COR-L47 (cell line): ENCODE results near the gene ADGRV1.
"Not testable (repeated sequence)": the region's sequence is repeated elsewhere in the genome, so short reads cannot be mapped to it uniquely, and the experiment has no call there.

ENCODE experiments used
- DNase-seq: peaks from one replicate; lab custom pipeline; 2025; lab: John Stamatoyannopoulos, UW

The ADGRV1 gene

DNA sequence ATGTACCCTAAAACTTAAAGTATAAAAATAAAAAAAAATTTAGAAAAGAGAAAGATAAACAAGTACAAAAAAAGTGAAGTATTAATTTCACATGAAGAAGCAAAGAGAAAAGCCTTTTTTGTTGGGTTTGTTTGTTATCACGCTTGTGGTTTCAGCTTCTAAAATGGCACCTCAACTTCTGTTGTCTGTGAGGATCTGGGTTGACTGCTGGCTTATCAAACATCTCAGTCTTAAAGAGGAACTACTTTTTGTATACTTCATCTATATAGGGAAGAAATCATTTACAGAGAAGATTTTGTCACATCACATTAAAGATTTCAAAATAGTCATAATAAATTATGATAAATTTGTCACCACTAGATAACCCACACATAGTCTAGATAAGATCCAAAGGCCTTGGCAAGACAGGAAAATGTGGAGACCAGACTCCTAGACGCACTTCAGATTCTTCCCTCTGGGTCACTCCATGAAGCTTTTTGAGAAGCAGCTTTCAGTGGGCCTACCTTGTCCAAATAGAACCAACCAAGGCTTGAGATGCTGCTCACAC is 8.8 kb upstream of the ADGRV1 start:
- DNase-seq = no peak

DNA sequence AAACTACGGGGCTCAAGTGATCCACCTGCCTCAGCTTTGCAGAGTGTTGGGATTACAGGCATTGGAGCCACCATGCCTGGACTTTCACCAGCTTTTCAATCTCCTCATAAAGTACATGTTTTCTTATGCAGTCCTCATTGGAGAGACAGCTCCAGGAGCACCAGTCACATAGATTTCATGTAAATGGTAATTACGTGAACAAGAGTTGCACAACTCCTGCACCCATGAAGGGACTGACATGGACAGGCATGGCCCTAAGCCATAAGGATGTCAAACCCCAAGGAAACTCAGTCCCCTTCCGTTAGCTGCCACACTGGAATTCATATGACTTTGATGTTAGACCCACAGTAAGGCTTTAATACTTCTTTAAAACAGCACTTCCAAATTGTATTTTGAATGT is 7.6 kb upstream of the ADGRV1 start:
- no peak for DNase-seq

DNA sequence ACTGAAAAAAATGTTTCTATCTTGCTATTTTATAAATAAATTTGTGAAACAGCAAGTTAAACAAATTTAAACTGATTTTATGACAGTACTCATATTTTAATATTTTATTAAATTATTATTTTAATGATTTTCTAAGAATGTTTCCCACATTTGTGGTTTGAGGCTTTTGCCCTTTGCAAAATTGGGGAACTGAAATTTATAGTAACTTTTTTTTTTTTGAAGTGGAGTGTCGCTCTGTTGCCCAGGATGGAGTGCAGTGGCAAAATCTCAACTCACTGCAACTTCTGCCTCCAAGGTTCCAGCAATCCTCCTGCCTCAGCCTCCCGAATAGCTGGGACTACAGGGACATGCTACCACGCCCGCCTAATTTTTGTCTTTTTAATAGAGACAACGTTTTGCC is 7.2 kb upstream of the ADGRV1 start:
- no peak for DNase-seq

DNA sequence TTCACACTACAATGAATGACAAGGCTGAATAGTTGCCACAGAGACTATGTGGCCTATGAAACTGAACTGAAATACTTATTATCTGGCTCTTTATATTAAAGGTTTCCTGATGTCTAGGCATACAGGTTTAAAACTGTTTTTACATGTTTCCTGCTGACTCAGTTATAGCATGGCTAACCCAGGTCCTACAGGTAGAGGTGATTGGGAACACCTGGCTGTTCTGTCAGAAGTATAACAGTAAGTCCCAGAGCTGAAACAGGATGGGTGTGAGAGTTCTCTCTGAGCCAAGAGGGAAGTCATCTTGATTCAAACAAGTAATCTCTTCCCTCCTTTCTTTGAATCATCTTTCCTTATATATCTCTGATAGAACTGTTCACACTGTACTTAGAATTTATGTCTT is 4.9 kb upstream of the ADGRV1 start:
- DNase-seq = no peak

DNA sequence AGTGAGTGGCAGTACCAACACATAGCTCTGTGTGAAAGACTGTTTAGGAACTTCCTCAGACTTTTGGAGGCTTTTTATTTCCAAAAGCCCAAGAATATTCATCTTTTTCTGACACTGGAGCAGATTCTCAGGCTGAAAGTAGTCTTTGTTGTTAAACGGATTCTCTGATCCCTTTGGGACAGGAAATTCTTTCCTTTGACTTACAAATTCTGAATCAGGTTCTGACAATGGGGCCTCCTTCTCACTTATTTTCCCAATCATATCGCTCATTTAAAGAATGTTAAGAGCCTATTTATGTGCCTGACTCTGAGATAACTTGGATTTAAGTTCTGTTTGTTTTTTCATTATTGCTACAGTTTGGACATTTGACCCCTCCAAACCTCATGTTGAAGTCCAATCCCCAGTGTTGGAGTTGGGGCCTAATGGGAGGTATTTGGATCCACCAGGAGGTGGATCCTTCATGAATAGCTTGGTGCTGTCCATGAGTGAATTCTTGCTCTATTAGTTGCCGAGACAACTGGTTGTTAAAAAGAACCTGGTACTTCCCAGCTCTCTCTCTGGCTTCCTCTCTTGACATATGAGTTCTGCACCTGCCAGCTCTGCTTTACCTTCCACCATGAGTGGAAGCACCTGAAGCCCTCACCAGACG is 4.1 kb upstream of the ADGRV1 start:
- no peak for DNase-seq

DNA sequence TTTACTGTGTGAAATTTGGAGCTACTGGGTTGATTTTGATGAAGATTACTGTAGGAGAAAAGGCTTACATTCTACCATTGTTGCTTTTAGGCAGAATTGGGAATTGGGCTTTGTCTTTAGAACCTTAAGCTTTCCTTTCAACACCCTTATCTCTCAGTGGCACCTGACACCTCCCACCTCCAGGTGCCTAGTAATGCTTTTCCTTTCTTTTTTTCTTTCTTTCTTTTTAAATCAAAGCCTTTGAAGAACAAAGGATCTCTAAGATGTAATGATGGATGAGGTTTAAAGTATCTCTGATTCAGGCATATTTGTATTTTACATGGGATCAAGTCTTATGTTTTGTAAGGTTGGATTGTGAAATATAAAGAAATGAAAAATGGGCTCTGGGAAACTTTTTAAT is 2.9 kb upstream of the ADGRV1 start:
- DNase-seq = no peak

DNA sequence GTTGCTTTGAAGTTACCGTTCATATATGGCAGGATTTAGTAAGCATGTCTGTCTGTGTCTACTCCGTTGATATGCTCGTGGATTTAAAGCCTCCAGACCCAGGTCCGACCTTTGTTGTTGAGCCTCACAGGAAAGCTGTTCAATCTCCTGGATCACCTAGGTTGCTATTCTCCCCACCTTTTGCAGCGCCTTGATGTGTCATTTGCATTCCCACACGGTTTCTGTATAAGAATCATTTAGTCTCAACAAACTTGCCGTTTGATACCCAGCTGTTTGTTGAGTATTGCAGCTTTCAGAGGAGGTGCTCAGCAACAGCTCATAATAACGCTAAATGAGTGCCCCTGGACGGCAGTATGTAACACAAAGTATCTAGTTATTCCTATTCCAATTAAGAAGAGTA is 1.2 kb upstream of the ADGRV1 start:
- no peak for DNase-seq

DNA sequence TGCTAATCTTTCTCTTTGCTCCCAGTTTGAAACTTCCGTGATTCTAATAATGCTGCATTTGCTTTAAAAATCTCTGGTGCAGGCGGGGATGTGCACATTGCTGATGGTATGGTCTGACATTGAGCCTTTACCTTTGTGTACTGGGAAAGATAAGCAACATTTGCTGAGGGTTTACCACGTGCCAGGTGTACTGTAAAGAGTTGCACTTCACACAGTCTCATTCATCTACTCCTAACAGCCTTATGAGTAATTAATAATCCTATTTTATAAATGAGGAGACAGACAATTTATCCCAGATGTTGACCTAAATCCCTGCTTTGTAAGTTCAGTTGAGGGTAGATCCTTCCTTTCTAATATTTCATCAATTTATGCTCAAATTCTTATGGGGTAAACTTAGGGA is 726 bp upstream of the ADGRV1 start:
- DNase-seq = no peak

DNA sequence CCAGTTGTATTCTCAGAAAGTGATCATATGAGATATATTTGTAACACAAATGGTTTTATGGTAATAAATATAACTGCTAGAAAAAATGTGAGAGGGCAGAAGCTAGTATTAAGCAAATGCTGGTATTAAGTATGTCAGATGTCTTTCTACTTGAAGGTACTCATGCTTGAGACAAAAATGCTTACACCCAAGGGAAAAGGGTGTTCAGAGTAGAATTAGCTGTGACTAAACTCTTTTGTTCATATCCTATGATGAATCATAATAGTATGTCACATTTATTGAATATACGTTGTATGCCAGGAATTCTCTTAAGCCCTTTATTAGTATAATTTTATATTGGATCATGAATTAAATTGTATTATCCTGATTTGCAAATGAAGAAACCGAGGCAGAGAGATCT is 2.2 kb downstream of the ADGRV1 start:
- DNase-seq = no peak

DNA sequence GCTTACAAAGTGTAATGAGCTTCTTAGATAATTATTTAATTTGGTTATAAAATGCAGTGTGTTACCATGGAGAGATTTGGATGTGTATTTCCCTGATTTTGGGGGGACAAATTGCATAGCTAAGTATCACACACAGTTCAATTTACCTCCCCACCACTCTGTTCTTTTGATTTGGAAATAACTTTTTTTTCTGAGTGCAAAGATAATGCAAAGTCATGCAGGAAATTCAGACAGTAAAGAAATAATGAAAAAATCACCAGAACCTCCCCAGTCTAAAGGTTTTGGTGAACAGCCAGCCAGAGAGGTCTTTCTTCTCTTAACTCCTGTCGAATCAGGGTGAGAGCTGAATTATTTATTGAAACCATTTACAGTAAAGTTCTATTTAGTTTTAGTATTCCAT is 3.2 kb downstream of the ADGRV1 start:
- no peak for DNase-seq

DNA sequence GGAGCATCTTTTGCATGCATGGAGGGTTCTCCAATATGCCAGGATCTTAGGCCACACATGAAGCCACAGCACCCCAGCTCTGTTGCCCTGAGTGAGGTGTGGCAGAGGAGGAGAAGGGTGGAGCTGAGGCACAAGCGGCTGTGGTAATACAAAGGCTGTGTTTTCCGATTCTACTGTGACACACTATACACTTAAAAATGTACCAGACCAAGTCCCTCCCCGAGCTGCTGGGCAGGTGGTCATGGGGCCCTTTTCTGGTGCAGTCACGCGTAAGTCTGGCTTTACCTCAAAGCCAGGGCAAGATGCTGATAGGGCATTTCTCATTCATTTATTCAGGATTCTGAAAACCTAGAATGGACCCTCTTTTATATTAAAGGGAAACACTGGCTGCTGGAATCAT is 3.7 kb downstream of the ADGRV1 start:
- DNase-seq = peak; percentile 49

DNA sequence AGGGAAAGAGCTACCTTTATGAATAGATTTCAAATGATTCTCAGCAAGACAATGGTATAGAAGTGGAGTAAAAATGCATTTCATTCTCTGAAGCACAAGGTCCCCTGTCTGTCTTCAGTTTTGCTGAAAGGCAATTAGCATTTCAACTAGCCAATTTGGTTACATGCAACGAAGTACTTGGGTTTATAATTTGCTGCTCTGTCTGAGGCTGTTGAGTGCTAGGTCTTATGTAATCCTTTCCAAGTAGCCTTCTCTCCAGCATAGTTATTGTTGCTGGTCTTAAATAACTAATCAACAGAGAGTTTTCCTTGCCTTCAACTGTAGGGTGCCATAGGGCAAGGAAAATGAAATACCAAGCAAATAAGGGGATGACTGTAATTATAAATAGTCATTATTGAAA is 4.5 kb downstream of the ADGRV1 start:
- no peak for DNase-seq

DNA sequence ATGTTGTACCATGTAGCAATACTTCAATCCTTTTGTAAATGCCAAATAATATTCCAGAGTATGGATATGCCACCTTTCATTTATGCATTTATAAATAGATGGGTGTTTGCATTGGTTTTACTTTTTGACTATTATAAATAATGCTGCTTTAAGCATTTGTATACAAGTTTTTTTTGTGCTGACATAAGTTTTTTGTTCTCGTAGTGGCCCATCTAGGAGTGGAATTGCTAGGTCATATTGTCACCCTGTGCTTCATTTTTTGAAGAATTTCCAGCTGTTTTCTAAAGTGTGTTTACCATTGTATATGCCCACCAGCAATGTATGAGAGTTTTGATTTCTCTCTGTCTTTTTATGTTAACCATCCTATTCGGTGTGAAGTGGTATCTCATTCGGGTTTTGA is 6.9 kb downstream of the ADGRV1 start:
- no peak for DNase-seq

DNA sequence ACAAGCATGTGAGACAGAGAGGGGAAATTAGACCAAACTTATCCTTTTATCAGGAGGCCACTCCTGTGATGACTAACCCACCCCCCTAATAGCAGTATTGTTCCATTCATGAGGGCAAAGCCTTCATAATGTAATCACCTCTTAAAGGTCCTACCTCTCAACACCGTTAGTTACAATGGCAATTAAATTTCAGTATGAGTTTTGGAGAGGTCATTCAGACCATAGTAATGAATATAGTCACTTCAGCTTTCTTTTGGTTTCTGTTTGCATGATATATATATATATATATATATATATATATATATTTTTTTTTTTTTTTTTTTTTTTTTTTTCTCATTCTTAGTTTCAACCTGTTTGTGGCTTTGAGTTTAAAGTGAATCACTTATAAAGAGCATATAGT is 10.5 kb downstream of the ADGRV1 start:
- no peak for DNase-seq

DNA sequence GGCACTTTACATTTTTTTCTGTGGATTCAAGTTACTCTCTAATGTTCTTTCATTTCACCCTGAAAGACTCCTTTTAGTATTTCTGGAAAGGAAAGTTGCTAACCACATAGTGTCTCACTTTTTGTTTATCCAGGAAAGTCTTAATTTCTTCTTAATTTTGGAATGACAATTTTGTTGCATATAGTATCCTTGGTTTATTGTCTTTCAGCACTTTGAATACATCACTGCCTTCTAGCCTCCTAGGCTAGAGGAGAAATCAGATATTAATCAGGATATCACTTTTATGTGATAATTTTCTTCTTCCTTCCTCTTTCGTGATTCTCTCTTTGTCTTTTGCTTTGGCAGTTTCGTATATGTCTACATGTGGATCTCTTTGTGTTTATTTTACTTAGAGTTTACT is 11.4 kb downstream of the ADGRV1 start:
- no peak for DNase-seq

DNA sequence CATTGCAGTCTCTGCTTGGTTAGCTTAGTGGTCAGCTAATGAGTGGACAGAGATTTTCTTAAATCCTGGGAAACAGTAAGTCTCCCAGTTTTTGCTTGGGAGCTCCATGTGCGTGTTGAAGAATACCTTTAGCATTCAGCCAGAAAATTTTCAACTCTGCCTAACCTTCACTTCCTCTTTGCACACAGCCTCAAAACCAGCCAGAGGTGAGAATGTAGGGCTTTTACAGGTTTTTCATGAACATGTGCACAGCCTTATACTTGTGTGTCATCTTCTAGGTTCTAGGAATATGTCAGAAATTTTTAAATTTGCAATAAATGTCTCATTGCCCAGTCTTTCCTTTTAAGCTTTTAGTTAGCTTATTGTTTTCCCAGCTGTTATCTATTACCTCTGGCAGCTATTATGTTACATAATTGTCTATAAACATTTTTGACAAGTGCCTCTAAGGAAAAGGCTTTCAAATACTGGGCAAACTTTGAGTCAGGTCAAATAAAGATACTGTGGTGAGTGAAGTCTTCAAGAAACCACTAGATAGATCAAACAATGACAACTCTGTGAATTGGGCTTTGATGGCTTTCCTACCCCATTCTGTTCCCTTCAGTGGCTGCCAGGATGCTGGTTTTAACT is 12.7 kb downstream of the ADGRV1 start:
- no peak for DNase-seq

DNA sequence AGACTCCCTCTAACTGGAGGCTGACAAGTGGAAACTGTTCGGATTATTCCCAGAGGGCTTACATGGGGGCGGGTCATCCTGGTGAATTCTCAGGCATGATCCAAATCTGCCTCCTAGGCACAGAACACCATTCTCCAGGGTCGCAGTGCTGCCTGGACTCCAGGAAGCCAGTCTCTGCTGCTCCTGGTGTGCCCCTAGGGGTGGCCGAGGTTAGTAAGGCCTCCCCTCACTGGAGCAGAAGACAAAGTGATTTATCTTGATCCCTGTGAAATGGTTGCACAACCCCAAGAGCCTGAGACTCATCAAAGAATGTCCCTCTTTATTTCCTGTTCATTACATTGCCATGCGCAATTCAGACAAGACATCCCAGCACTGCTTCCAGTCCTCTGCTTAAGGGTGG is 17.1 kb downstream of the ADGRV1 start:
- DNase-seq = no peak

DNA sequence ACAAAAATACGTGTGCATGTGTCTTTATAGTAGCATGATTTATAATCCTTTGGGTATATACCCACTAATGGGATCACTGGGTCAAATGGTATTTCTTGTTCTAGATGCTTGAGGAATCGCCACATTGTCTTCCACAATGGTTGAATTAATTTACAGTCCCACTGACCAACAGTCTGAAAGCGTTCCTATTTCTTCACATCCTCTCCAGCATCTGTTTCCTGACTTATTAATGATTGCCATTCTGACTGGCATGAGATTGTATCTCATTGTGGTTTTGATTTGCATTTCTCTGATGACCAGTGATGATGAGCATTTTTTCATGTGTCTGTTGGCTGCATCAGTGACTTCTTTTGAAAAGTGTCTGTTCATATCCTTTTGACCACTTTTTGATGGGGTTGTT is 18.0 kb downstream of the ADGRV1 start:
- DNase-seq = not testable (repeated sequence)

DNA sequence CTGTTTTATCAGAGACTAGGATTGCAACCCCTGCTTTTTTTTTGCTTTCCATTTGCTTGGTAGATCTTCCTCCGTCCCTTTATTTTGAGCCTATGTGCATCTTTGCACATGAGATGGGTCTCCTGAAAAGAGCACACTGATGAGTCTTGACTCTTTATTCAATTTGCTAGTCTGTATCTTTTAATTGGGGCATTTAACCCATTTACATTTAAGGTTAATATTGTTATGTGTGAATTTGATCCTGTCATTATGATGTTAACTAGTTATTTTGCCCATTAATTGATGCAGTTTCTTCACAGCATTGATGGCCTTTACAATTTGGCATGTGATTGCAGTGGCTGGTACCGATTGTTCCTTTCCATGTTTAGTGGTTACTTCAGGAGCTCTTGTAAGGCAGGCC is 21.3 kb downstream of the ADGRV1 start:
- DNase-seq = not testable (repeated sequence)

DNA sequence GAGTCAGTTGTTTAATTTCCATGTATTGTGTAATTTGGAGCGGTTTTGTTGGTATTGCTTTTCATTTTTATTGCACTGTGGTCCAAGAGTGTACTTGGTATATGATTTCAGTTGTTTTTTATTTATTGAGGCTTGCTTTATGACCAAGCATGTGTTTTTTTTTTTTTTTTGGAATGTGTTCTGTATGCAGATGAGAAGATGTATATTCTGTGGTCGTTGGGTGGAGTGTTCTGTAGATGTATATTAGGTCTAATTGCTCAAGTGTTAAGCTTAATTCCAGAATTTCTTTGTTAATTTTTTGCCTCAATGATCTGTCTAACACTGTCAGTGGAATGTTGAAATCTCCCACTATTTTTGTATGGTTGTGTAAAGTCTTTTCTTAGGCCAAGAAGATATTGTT is 23.4 kb downstream of the ADGRV1 start:
- DNase-seq = no peak

DNA sequence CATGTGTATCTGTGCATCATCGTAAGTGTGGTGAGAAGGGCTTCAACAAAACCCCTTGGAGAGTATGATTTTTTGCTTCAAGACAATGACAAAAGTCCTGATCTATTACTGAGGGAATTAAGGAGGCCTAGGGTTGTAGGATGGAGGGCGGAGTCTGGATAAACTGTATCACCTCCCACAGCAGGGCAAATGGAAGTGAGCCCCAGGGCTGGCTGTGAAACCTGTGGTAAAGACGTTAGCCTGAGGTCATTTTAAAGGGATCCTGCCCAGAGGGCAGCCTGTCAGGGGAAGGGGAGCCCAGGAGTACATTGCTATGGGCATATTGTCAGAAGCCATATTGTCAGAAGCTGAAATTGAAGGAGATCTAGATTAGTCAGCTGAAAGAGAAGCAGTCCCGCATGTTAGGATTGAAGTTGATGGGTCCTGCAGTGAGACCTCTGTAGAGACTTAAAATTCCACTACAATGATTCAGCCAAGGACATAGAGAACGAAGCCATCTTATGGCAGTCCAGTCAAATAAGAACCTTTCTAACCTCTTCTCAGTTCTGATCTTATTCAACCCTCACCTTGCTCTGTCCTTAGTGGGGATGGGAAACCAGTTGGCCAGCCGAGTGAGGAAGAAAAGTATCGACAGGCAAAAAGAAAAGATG is 26.9 kb downstream of the ADGRV1 start:
- no peak for DNase-seq

DNA sequence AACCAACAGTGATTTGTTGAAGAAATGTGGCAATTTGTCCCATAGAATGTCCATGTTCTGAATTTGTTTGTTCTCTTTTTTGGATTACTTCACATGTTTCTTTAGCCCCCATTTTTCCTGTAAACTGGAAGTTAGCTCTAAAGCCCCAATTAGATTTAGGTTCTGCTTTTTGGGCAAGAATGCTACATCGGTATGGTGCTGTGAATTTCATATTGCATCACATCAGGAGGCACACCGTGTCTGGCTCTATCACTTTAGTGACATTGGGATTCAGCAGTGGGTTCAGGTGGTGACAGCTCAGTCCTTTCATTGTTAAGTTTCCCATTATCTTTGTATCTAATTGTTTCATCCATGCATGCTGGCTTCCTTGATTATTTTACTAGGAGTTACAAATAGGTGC is 27.9 kb downstream of the ADGRV1 start:
- DNase-seq = no peak

DNA sequence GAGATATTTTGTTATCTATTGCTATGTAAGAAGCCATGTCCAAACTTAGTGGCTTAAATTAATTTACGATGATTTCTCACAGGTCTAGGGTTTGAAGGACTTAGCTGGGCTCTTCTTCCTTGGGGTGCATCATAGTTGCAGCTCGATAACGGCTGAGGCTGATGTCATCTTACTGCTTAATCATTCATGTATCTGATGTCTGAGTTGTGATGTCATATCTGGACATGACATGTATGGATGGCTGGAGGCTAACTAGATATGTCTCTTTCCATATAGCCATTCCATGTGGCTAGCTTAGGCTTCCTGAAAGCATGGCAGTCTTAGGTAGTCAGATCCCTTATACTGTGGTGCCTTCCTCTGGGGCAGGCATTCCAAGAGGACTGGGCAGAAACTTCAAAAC is 31.6 kb downstream of the ADGRV1 start:
- no peak for DNase-seq

DNA sequence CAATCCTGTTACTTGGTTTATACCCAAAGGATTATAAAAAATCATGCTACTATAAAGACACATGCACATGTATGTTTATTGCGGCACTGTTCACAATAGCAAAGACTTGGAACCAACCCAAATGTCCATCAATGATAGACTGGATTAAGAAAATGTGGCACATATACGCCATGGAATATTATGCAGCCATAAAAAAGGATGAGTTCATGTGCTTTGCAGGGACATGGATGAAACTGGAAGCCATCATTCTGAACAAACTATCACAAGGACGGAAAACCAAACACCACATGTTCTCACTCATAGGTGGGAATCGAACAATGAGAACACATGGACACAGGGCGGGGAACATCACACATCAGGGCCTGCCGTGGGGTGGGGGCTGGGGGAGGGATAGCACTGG is 34.5 kb downstream of the ADGRV1 start:
- not testable (repeated sequence) for DNase-seq
